ENCODE results near the gene CARD14. TPM values are rescaled to one million over a fixed set of nuclear protein-coding genes. Genes with fewer than 3 reads are reported as not detected.

The CARD14 gene
- total and polyA plus RNA-seq, 2 experiments from 2014 or later, result 0.08 to 0.52 TPM

- Mint-ChIP-seq H3K36me3 (ENCODE audit: low read depth) (no peaks in the 10 kb centered on the region), H3K27ac (no peak overlapping the region), H3K9me3 (no peaks in the 10 kb centered on the region), H3K4me1 (peaks cover under 1% of the 10 kb centered on the region; the same call in 1 of the 3 replicates), H3K27me3 (ENCODE audit: insufficient read depth, low read depth, poor library complexity) (peaks cover 16% of the 10 kb centered on the region), H3K4me3 (no peak overlapping the region)
- DNase-seq (ENCODE audit: low spot score) (no peak), ATAC-seq (no peak)
- Histone ChIP-seq H4K20me1 (replicated peaks; ENCODE audit: insufficient read depth) (no peaks in the 10 kb centered on the region), H3K27me3 (ENCODE audit: insufficient read depth) (no peaks in the 10 kb centered on the region), H3K4me3 (no peak overlapping the region), H3K4me1 (ENCODE audit: insufficient read depth) (no peaks in the 10 kb centered on the region), H3K36me3 (ENCODE audit: insufficient read depth) (no peaks in the 10 kb centered on the region), H3K27ac (ENCODE audit: low read depth) (no peak overlapping the region), H3K9me2 (ENCODE audit: insufficient read depth) (no peaks in the 10 kb centered on the region), H3F3A (replicated peaks; ENCODE audit: low read depth) (no peaks in the 10 kb centered on the region), H3K79me2 (replicated peaks; ENCODE audit: insufficient read depth) (no peaks in the 10 kb centered on the region), H3K4me2 (no peak overlapping the region), H2AFZ (no peak overlapping the region)
- TF ChIP-seq, protein P1, sequence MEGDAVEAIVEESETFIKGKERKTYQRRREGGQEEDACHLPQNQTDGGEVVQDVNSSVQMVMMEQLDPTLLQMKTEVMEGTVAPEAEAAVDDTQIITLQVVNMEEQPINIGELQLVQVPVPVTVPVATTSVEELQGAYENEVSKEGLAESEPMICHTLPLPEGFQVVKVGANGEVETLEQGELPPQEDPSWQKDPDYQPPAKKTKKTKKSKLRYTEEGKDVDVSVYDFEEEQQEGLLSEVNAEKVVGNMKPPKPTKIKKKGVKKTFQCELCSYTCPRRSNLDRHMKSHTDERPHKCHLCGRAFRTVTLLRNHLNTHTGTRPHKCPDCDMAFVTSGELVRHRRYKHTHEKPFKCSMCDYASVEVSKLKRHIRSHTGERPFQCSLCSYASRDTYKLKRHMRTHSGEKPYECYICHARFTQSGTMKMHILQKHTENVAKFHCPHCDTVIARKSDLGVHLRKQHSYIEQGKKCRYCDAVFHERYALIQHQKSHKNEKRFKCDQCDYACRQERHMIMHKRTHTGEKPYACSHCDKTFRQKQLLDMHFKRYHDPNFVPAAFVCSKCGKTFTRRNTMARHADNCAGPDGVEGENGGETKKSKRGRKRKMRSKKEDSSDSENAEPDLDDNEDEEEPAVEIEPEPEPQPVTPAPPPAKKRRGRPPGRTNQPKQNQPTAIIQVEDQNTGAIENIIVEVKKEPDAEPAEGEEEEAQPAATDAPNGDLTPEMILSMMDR (conservative IDR thresholded peaks at IDR 0.05; ENCODE audit: low read depth in 2 of 2), result 0 out of 4 replicates have a peak, but pooled peaks of 1 of the 2 experiments have one; percentile 6
- TF ChIP-seq, protein P2, sequence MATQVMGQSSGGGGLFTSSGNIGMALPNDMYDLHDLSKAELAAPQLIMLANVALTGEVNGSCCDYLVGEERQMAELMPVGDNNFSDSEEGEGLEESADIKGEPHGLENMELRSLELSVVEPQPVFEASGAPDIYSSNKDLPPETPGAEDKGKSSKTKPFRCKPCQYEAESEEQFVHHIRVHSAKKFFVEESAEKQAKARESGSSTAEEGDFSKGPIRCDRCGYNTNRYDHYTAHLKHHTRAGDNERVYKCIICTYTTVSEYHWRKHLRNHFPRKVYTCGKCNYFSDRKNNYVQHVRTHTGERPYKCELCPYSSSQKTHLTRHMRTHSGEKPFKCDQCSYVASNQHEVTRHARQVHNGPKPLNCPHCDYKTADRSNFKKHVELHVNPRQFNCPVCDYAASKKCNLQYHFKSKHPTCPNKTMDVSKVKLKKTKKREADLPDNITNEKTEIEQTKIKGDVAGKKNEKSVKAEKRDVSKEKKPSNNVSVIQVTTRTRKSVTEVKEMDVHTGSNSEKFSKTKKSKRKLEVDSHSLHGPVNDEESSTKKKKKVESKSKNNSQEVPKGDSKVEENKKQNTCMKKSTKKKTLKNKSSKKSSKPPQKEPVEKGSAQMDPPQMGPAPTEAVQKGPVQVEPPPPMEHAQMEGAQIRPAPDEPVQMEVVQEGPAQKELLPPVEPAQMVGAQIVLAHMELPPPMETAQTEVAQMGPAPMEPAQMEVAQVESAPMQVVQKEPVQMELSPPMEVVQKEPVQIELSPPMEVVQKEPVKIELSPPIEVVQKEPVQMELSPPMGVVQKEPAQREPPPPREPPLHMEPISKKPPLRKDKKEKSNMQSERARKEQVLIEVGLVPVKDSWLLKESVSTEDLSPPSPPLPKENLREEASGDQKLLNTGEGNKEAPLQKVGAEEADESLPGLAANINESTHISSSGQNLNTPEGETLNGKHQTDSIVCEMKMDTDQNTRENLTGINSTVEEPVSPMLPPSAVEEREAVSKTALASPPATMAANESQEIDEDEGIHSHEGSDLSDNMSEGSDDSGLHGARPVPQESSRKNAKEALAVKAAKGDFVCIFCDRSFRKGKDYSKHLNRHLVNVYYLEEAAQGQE (IDR thresholded peaks at IDR 0.05; ENCODE audit: unreplicated experiment), result no peak
- TF ChIP-seq ZNF331 (CRISPR knock-in tag; IDR thresholded peaks at IDR 0.05; ENCODE audit: low read depth), result no peak
- no peak for TF ChIP-seq ZNF114 (CRISPR knock-in tag; IDR thresholded peaks at IDR 0.05)
Measured at GRCh38 chr17:80185968-80186367, 16.1 kb downstream of the CARD14 start.

GRCh38 chr17:80187090-80187489 lies 17.3 kb downstream of the CARD14 start:
- no peak overlapping the region for H3K27ac Mint-ChIP-seq
- Histone ChIP-seq H3K79me2 (replicated peaks; ENCODE audit: insufficient read depth) (no peaks in the 10 kb centered on the region), H3K27me3 (ENCODE audit: insufficient read depth) (no peaks in the 10 kb centered on the region), H4K20me1 (replicated peaks; ENCODE audit: insufficient read depth) (no peaks in the 10 kb centered on the region), H3K4me1 (ENCODE audit: insufficient read depth) (no peaks in the 10 kb centered on the region), H3F3A (replicated peaks; ENCODE audit: low read depth) (0 out of 2 replicates have a peak, but pooled peaks cover 1% of the 10 kb centered on the region), H3K27ac (ENCODE audit: low read depth) (no peak overlapping the region), H2AFZ (no peak overlapping the region), H3K4me3 (no peak overlapping the region), H3K36me3 (ENCODE audit: insufficient read depth) (no peaks in the 10 kb centered on the region), H3K4me2 (no peak overlapping the region), H3K9me2 (ENCODE audit: insufficient read depth) (no peaks in the 10 kb centered on the region)
- no peaks in the 10 kb centered on the region for H3K36me3 Mint-ChIP-seq (ENCODE audit: low read depth)
- H3K27me3 Mint-ChIP-seq (ENCODE audit: insufficient read depth, low read depth, poor library complexity), result peaks cover 14% of the 10 kb centered on the region
- H3K9me3 Mint-ChIP-seq, result no peaks in the 10 kb centered on the region
- no peak for DNase-seq (ENCODE audit: low spot score)
- peaks cover 2% of the 10 kb centered on the region; the same call in 2 of the 3 replicates for H3K4me1 Mint-ChIP-seq
- no peak overlapping the region for H3K4me3 Mint-ChIP-seq
- TF ChIP-seq EZH2 (IDR thresholded peaks at IDR 0.05; ENCODE audit: low read depth, unreplicated experiment) (no peak), ZNF114 (CRISPR knock-in tag; IDR thresholded peaks at IDR 0.05) (no peak), CREB1 (CRISPR knock-in tag; IDR thresholded peaks at IDR 0.05; ENCODE audit: low read depth) (no peak)
- TF ChIP-seq, protein P1 (conservative IDR thresholded peaks at IDR 0.05; ENCODE audit: low read depth in 2 of 2), result no peak
- TF ChIP-seq, protein P2 (IDR thresholded peaks at IDR 0.05; ENCODE audit: unreplicated experiment), result no peak
- no peak for ATAC-seq
